ENCODE data around the gene MIPEP.

MIPEP gene

GRCh38 chr13:23849670-23850069 lies 39.5 kb downstream of the MIPEP start:
- DNase-seq, result no peak

DNA sequence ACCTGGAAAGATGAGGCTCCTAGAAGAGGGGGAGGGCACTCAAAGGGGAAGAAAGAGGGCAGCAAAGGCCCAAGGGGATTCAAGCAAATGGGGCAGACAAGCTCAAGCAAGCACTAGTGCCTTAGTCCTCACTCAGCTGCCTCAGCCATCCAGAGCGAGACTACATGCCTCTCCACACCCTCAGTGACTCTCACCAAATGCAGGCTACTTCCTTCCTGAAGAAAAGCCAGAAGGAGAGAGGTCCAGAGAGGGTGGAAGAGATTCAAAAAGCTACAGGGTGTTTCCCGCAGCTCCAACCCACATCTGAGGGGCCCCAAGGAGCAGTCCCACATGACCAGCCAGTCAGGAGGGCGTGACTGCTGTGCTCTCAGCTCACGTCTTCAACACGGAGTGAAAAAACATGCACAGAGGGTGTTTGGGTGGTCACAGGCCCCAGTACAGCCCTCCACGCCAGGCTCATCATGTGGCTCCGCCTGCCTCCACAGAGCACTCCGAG lies 40.5 kb downstream of the MIPEP start:
- DNase-seq, result no peak

DNA sequence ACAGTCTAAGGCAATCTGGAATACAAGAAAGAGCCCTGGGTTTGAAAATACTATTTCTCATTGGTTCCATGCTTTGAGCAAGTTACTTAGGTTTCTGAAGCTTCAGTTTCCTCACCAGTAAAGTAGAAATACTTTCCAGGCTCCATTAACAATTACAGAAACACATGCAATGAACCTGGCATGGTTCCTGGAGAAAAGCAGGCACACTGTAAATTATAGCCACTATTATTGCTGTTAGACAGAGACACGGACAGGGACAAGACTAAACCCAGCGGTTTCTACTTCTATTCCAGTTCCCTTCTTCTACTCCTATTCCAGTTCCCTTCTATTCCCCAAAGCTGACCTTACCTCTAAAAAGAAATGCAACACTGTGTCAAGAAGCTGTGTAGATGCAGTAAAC lies 41.2 kb downstream of the MIPEP start:
- no peak for DNase-seq

DNA sequence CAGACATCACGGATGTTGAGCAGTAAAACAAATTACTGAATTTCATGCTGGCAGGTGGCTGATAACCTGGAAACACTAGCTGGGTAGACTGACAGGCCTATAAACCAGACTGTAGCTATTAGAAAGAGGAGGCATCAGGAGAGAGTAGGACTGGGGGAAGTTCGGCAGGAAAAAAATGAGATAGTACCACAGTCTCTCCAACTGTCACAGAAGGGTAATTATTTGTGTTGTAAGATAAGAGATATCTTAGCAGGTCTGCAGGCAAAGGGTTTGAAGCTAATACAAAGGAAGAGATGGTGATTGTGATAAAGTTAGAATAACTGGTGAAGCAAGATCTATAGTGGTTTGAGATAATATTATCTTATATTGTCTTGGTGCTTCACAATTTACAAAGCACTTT lies 41.7 kb downstream of the MIPEP start:
- DNase-seq, result no peak

- no peak for DNase-seq
Observed at GRCh38 chr13:23845105-23845725, 44.0 kb downstream of the MIPEP start.

DNA sequence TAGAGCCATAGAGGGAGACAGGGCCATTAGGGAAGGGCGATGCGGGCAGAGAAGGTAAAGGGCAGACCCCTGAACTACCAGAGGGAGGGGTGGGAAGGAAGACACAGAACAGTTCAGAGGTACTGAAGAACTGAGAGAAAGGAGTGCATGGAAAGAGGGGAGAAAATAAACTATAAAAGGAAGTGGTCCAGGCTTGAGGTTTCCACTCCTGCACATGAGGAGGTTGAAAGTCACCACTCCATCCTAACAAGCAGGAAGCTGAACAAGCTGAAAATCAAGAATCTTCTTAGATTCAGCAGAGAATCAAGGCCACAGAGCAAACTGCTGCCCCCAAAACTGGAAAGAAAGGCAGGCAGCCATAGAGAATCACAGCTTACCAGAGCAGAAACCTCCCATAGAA lies 45.1 kb downstream of the MIPEP start:
- no peak for DNase-seq

DNA sequence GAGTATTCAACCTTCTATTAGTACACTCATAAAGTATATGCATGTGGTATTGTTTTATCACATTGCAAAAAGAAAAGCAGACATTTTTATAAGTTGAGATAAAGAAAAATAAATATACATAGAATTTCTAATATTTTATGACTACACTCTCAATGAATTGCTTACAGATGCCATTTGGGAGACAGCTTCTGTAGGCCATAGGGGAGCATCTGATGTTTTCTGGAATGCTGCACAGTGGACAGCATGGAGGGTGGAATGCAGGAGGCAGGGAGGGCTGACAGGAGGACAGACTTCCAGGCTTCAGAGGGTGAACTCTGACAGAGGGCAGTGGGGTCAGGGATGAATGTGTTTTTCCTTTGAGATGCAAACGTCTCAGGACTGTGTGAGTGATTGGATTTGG lies 45.8 kb downstream of the MIPEP start:
- DNase-seq, result no peak

- no peak for DNase-seq
Observed at GRCh38 chr13:23842406-23842805, 46.8 kb downstream of the MIPEP start.

DNA sequence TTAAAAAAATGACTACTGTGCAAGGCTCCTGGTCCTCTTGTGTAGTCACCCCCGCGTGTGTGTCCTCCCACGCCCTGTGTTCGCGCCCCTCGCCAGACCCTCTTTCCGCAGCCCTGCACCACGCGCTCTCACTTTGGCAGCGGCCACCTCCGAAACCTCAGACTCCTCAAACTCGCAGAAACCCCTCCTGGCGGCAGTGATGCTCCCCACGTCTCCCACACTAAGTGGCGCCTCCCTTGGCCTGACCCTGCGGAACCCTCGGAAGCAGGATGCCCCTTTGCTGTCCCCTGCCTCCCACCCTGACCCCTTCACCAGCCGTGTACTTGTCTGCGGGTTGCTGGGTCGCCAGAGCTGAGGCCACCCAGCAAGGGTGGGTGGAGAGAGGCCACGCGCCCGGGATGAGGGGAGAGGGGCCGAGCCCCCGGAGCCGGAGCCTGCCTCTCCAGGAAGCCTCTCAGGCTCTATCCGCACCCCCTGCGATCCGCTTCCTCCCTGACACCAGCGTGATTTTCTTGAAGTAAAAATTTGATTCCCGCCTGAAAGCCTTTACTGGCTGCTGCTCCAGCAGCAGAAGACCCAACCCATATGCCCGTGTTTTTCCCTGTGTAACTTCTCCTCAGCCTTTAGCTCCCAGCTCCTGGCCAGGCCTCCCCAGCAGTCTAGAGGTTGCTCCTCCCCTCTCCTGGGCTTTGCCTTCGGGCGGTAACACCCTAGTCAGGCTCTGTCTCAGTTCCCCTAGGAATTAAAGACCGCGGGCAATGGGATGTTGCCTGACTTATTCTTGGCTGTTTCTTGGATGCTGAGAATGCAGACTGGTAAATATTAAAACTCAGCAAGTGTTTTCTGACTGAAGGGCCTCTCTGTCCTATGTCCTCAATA lies 55.2 kb downstream of the MIPEP start:
- no peak for DNase-seq

- DNase-seq, result no peak
Observed at GRCh38 chr13:23828866-23829265, 60.3 kb downstream of the MIPEP start.

GRCh38 chr13:23828086-23828485 lies 61.1 kb downstream of the MIPEP start:
- DNase-seq, result no peak

DNA sequence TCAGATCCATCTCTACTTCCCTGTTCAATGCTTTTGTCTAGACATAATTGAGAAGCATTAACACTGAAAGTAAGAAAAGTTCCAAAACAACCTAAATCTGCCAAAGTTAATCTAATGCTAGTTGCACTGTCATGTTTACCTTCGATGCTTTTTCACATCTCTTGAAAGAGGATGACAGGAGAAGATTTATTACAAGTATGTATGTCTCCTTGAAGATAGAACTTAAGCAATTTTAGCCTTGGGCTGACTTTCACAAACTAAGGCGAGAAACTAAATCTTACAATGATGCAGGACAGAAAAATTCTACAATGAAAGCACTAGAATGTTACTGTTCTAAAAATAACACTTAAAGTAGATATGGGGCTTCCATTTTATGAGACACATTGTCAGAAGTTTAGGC lies 64.0 kb downstream of the MIPEP start:
- DNase-seq, result no peak

DNA sequence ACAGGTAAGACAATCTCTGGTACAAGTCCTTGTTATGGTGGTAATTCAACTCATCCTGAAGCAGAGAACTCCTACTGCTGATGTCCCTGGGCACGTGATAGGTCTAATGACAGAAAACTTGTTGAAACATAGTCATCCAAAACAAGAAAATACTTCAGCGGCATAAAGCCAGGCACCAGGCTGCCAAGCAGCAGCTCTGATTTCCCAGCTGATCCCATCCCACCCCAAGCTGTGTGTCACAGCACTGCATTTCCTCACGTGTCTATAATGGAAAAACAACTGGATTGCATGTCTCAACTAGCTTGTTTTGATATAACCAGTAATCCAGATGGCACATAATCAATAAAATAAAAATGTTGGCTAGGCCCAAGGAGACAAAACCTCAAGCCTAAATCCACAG lies 64.8 kb downstream of the MIPEP start:
- no peak for DNase-seq

DNA sequence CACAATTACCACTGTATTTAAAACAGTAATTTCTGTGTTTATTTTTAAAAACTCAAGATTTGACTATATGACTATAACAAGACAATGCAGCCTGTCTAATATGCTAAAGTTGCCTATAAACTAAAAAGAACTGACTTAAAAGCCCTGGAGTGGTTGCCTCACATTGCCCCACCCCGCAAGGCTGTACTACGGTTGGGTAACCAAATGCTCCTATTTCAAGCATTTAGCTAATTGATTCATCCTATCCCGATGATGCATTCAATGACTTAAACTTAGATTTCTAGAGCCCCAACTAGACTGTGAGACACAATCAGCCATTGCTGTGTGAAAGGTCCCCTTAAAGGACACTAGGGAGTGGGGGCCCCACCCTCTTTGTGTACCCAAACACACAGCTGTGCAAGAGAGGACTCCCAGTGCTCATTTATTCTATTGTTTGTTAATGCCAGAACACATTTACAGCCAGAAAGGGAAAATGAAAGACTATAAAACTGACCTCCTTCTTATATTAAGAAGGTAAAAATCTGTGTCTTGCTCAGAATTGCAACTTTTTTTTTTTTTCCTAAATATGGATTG lies 66.9 kb downstream of the MIPEP start:
- DNase-seq, result no peak

DNA sequence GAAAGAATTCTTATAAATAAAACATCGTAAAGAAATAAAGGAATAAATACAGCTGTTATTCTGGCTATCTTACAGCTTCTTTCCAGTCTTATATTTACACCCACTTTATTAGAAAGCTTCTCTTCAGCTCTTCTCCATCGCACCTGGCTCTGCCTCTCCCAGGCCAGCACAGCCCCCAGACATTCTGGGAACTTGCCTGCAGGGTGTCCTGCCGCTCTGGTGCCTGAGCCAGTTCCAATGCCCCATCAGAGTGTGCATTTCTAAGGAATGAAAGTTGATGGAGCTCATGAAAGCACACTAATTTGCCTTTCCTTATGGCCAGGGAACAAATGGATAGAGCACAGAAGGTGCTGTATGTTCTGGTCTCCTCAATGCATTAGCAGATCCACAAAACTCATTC lies 68.7 kb downstream of the MIPEP start:
- DNase-seq, result no peak

GRCh38 chr13:23817830-23818229 lies 71.4 kb downstream of the MIPEP start:
- DNase-seq, result no peak

DNA sequence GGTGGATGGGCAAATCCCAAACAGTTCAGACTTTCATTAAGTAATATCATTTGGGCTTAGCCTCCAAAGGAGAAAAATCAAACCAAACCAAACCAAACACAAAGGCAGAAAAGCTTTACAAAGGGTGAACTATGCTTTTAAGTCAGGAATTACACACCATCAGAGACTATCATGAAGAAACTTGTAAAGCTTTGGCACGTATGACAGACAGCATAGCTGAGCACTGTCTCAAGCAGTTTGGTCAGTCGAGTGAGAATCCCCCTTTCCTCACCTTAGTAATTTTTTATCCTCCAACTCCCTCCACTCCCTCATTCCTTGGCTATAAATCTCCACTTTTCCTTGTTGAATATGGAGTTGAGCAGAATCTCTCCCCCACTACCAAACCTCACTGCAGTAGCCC lies 72.1 kb downstream of the MIPEP start:
- no peak for DNase-seq

DNA sequence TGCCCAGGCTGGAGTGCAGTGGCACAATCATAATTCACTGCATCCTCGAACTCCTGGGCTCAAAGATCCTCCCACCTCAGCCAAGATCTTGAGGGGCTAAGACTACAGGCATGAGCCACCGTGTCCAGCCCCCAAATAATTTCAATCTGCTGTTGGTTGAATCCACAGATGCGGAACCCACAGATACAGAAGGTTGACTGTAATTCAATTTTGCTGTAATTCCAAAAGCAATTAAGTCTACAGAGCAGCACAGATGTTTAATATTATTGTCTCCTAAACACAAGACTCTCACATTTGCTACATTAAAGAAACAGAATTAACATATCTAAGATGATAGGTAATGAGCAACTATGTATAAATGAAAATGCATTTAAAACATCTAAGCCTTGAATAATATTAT lies 75.6 kb downstream of the MIPEP start:
- no peak for DNase-seq

- no peak for DNase-seq
Observed at GRCh38 chr13:23811366-23812062, 77.7 kb downstream of the MIPEP start.

DNA sequence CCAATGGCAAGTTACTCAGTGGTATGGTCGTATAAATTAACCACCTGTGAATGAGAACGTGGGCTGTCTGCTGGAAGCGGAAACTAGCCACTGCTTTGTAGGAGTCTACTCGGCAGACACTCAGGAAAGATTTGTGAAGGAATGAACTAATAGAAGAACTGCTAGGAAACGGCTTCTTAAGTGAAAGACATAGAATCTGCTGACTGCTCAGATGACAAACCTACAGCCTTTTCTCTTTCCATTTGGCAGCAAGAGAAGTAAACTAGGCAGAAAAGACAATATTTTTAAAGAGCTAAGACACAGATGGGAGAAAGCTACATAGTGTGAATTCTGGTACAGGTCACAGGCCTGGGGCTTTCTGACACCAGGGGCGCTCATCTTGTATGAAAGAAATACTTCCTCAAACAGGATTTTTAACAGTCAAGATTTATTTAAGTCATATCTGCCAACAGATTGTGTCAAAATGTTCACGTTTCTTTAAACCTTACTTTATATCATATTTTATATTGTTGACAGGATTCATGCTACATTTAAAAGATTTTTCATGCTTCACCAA lies 78.4 kb downstream of the MIPEP start:
- peak; percentile 12 for DNase-seq

- DNase-seq, result no peak
Observed at GRCh38 chr13:23808803-23809202, 80.4 kb downstream of the MIPEP start.

DNA sequence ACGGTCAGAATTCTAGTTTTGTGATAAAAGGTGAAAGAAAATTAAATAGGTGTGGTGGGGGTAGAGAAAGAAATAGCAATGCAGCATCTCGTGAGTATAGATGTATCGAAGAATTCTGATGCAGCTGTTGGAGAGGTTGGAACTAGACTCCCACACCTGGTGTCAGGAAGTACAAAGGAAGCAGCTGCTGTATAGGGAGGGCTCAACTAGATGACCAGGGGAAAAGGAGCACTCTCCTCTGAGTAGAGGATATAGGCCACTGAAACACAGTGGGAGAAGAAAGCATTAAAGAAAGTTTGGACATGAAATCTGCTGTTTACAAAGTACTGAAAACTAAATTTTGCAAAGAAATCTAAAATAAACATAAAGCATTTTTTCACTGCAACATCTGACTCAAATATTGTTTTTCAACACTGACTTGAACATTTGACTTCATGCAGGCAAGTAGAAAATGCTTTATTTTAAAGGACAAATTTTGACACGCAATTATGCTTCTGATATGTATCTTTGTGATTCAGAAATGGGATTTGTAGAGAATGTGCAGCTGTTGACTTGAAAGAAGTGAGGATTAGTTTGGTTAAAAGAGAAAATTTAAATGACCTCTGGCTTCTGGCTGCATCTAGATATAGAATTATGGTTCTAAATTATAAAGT lies 82.2 kb downstream of the MIPEP start:
- DNase-seq, result no peak

DNA sequence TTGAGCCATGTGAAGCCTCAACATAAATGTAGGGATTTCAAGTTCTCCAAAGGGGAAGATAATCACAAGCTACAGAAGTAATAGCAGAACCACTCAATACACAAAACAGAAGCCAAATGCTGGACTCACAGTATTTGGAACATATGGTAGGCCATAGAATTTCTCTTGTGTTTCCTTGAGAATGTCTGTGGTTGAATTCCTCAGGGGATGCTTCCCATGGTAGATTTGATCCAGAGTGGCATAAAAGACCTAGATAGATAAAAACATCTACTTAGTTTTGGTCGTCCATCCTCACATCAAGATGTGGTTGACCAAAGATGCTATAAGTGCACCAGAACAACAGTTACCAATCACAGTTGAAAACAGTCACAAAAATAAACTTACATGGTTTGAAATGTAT lies 83.4 kb downstream of the MIPEP start:
- no peak for DNase-seq

Measured in CD4-positive, alpha-beta T cell treated with Interferon gamma for 1 hour (primary cell).